Liver (tissue), 9 donors: ENCODE data around the gene DDX21. TPM values are rescaled to one million over a fixed set of nuclear protein-coding genes. Genes with fewer than 3 reads are reported as not detected.
A peak's percentile ranks its signal among the peaks of the same experiment; 100 is the strongest.

ENCODE experiments used
- DNase-seq: peaks from one replicate; pipeline ENCODE4 v3.0.0-alpha.2; 2017; ENCODE audit warnings: low spot score
- H3K27ac ChIP-seq, 2 donors: one replicate each; pipeline ENCODE4 v1.7.0; 2013; ENCODE audit warnings: inconsistent platforms in 2 of 2, low read length in 2 of 2, control low read depth in 1 of 2, low read depth in 1 of 2, mild to moderate bottlenecking in 1 of 2
- H3K27me3 ChIP-seq, 4 donors: one replicate each; pipeline versions ENCODE4 v1.6.1 to v1.7.0; 2013; ENCODE audit warnings: low read length in 3 of 4, inconsistent platforms in 1 of 4, mild to moderate bottlenecking in 1 of 4, moderate library complexity in 1 of 4; ENCODE audit not compliant: control insufficient read depth in 4 of 4, insufficient read depth in 4 of 4
- H3K36me3 ChIP-seq, 4 donors: one replicate each; pipeline versions ENCODE4 v1.6.1 to v1.7.0; 2013; ENCODE audit warnings: low read length in 3 of 4, mild to moderate bottlenecking in 3 of 4, low read depth in 1 of 4, moderate library complexity in 1 of 4; ENCODE audit not compliant: control insufficient read depth in 4 of 4, insufficient read depth in 3 of 4
- H3K4me1 ChIP-seq, 4 donors: one replicate each; pipeline versions ENCODE4 v1.6.1 to v1.7.0; 2013; ENCODE audit warnings: low read length in 3 of 4, mild to moderate bottlenecking in 3 of 4, moderate library complexity in 1 of 4; ENCODE audit not compliant: control insufficient read depth in 4 of 4, insufficient read depth in 4 of 4
- H3K4me3 ChIP-seq, 3 donors: one replicate each; pipeline versions ENCODE4 v1.6.1 to v1.7.0; 2013; ENCODE audit warnings: low read length in 3 of 3, control low read depth in 1 of 3, low read depth in 1 of 3, mild to moderate bottlenecking in 1 of 3
- H3K9ac ChIP-seq, 2 donors: one replicate each; pipeline ENCODE4 v1.7.0; 2013; ENCODE audit warnings: low read length in 2 of 2, mild to moderate bottlenecking in 2 of 2, moderate library complexity in 2 of 2, control low read depth in 1 of 2, low read depth in 1 of 2
- H3K9me3 ChIP-seq, 4 donors: one replicate each; pipeline versions ENCODE4 v1.6.1 to v1.7.0; 2013; ENCODE audit warnings: low read length in 3 of 4; ENCODE audit not compliant: control insufficient read depth in 4 of 4
- ATF3 ChIP-seq: IDR thresholded peaks from 2 replicates; pipeline ENCODE4 v1.6.1; 2016; ENCODE audit warnings: antibody characterized with exemption
- EGR1 ChIP-seq, 2 donors: IDR thresholded peaks; 2 replicates each; pipeline ENCODE4 v1.6.1; 2016 to 2018; ENCODE audit warnings: antibody characterized with exemption in 2 of 2, low read depth in 2 of 2
- FOXA1 ChIP-seq: IDR thresholded peaks from 2 replicates; pipeline ENCODE4 v1.6.1; 2016; ENCODE audit warnings: antibody characterized with exemption
- FOXA2 ChIP-seq: IDR thresholded peaks from 2 replicates; pipeline ENCODE4 v1.6.1; 2016; ENCODE audit warnings: antibody characterized with exemption
- GABPA ChIP-seq, 2 donors: IDR thresholded peaks in 1 of 2; conservative IDR thresholded peaks in 1 of 2; 2 replicates each; pipeline ENCODE4 v1.6.1; 2016; ENCODE audit warnings: antibody characterized with exemption in 2 of 2, mild to moderate bottlenecking in 1 of 2, moderate library complexity in 1 of 2
- HNF4A ChIP-seq, 2 donors: conservative IDR thresholded peaks; 2 replicates each; pipeline ENCODE4 v1.6.1; 2016; ENCODE audit warnings: antibody characterized with exemption in 2 of 2, mild to moderate bottlenecking in 2 of 2
- HNF4G ChIP-seq: IDR thresholded peaks from 2 replicates; pipeline ENCODE4 v1.6.1; 2016; ENCODE audit warnings: antibody characterized with exemption
- JUND ChIP-seq, 2 donors: IDR thresholded peaks; 2 replicates each; pipeline ENCODE4 v1.6.1; 2016; ENCODE audit warnings: antibody characterized with exemption in 2 of 2
- MAX ChIP-seq: IDR thresholded peaks from 2 replicates; pipeline ENCODE4 v1.6.1; 2016; ENCODE audit warnings: antibody characterized with exemption
- NR2F2 ChIP-seq: IDR thresholded peaks from 2 replicates; pipeline ENCODE4 v1.6.1; 2016; ENCODE audit warnings: antibody characterized with exemption
- RAD21 ChIP-seq, 2 donors: IDR thresholded peaks; 2 replicates each; pipeline ENCODE4 v1.6.1; 2016; ENCODE audit warnings: antibody characterized with exemption in 2 of 2, mild to moderate bottlenecking in 2 of 2
- RXRA ChIP-seq, 2 donors: IDR thresholded peaks; 2 replicates each; pipeline ENCODE4 v1.6.1; 2017 to 2018; ENCODE audit warnings: antibody characterized with exemption in 2 of 2, mild to moderate bottlenecking in 1 of 2
- SP1 ChIP-seq: IDR thresholded peaks from 2 replicates; pipeline ENCODE4 v1.6.1; 2018; ENCODE audit warnings: antibody characterized with exemption, mild to moderate bottlenecking
- TAF1 ChIP-seq: conservative IDR thresholded peaks from 2 replicates; pipeline ENCODE4 v1.6.1; 2016; ENCODE audit warnings: antibody characterized with exemption, mild to moderate bottlenecking
- YY1 ChIP-seq: IDR thresholded peaks from 2 replicates; pipeline ENCODE4 v1.6.1; 2016; ENCODE audit warnings: antibody characterized with exemption, mild to moderate bottlenecking
- WGBS: extraction: QIAGEN DNeasy Blood & Tissue Kit; methylation state at CpG from one replicate; pipeline ENCODE4 v1.1.7; 2013; 5-methylcytosine and 5-hydroxymethylcytosine counted together
- polyA plus RNA-seq, 2 donors: library from polyadenylated mRNA; stranded (reverse) in 1 of 2; unstranded in 1 of 2; fragments of 200-250 nt in 1 of 2; fragments of >200 nt in 1 of 2; fragmentation: Nextera tagmentation in 1 of 2; extraction: Ambion mirVana in 1 of 2; gene quantifications; one replicate each; pipeline versions ENCODE4 v1.2.1 to v1.2.3, GENCODE V29; 2013 to 2015
- total RNA-seq, 2 donors: library from RNA; depleted of rRNA; stranded (reverse); fragments of >200 nt; gene quantifications; one replicate each; pipeline ENCODE4 v1.2.3, GENCODE V29; 2014
- TF ChIP-seq, protein P1 (sequence below): IDR thresholded peaks from 2 replicates; pipeline ENCODE4 v1.6.1; 2016; ENCODE audit warnings: antibody characterized with exemption
- TF ChIP-seq, protein P2 (sequence below): fragments of 150-350 bp; IDR thresholded peaks from 2 replicates; pipeline ENCODE4 v1.5.1; 2017; ENCODE audit warnings: improper control_type of control experiment, low read depth, low read length; ENCODE audit not compliant: missing input control
- TF ChIP-seq, protein P3 (sequence below): IDR thresholded peaks from 2 replicates; pipeline ENCODE4 v1.6.1; 2016; ENCODE audit warnings: antibody characterized with exemption, mild to moderate bottlenecking
- donor health status: healthy.
- donor health status: healthy.
- donor health status: healthy.
- donor health status: healthy.
- donor health status: healthy.

Gene DDX21
- total and polyA plus RNA-seq, 4 donors: 13.9 to 38.4 (median 26.2) TPM

- 92% methylated on average over 3 of the region's 3 CpGs for WGBS
These were observed 51.3 kb downstream of the DDX21 start for GRCh38 chr10:69007260-69007659.

GRCh38 chr10:69009360-69009759 lies 53.4 kb downstream of the DDX21 start:
- H3K9me3 ChIP-seq: no peaks in the 10 kb centered on the region
- no peak overlapping the region for H3K4me3 ChIP-seq
- TF ChIP-seq SP1: no peak
- TF ChIP-seq, protein P1, sequence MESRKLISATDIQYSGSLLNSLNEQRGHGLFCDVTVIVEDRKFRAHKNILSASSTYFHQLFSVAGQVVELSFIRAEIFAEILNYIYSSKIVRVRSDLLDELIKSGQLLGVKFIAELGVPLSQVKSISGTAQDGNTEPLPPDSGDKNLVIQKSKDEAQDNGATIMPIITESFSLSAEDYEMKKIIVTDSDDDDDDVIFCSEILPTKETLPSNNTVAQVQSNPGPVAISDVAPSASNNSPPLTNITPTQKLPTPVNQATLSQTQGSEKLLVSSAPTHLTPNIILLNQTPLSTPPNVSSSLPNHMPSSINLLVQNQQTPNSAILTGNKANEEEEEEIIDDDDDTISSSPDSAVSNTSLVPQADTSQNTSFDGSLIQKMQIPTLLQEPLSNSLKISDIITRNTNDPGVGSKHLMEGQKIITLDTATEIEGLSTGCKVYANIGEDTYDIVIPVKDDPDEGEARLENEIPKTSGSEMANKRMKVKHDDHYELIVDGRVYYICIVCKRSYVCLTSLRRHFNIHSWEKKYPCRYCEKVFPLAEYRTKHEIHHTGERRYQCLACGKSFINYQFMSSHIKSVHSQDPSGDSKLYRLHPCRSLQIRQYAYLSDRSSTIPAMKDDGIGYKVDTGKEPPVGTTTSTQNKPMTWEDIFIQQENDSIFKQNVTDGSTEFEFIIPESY: no peak
- TF ChIP-seq HNF4A (conservative IDR thresholded peaks at IDR 0.05): no peak
- TF ChIP-seq RXRA (IDR thresholded peaks at IDR 0.05): no peak
- TF ChIP-seq RAD21 (IDR thresholded peaks at IDR 0.05): no peak
- TF ChIP-seq FOXA1: no peak
- no peak for TF ChIP-seq GABPA (IDR thresholded peaks at IDR 0.05 in 1 of 2, conservative IDR thresholded peaks at IDR 0.05 in 1 of 2)
- TF ChIP-seq, protein P2, sequence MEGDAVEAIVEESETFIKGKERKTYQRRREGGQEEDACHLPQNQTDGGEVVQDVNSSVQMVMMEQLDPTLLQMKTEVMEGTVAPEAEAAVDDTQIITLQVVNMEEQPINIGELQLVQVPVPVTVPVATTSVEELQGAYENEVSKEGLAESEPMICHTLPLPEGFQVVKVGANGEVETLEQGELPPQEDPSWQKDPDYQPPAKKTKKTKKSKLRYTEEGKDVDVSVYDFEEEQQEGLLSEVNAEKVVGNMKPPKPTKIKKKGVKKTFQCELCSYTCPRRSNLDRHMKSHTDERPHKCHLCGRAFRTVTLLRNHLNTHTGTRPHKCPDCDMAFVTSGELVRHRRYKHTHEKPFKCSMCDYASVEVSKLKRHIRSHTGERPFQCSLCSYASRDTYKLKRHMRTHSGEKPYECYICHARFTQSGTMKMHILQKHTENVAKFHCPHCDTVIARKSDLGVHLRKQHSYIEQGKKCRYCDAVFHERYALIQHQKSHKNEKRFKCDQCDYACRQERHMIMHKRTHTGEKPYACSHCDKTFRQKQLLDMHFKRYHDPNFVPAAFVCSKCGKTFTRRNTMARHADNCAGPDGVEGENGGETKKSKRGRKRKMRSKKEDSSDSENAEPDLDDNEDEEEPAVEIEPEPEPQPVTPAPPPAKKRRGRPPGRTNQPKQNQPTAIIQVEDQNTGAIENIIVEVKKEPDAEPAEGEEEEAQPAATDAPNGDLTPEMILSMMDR: no peak
- TF ChIP-seq YY1: no peak
- no peak for TF ChIP-seq ATF3
- TF ChIP-seq EGR1 (IDR thresholded peaks at IDR 0.05; ENCODE audit: low read depth in 2 of 2): no peak
- TF ChIP-seq, protein P3, sequence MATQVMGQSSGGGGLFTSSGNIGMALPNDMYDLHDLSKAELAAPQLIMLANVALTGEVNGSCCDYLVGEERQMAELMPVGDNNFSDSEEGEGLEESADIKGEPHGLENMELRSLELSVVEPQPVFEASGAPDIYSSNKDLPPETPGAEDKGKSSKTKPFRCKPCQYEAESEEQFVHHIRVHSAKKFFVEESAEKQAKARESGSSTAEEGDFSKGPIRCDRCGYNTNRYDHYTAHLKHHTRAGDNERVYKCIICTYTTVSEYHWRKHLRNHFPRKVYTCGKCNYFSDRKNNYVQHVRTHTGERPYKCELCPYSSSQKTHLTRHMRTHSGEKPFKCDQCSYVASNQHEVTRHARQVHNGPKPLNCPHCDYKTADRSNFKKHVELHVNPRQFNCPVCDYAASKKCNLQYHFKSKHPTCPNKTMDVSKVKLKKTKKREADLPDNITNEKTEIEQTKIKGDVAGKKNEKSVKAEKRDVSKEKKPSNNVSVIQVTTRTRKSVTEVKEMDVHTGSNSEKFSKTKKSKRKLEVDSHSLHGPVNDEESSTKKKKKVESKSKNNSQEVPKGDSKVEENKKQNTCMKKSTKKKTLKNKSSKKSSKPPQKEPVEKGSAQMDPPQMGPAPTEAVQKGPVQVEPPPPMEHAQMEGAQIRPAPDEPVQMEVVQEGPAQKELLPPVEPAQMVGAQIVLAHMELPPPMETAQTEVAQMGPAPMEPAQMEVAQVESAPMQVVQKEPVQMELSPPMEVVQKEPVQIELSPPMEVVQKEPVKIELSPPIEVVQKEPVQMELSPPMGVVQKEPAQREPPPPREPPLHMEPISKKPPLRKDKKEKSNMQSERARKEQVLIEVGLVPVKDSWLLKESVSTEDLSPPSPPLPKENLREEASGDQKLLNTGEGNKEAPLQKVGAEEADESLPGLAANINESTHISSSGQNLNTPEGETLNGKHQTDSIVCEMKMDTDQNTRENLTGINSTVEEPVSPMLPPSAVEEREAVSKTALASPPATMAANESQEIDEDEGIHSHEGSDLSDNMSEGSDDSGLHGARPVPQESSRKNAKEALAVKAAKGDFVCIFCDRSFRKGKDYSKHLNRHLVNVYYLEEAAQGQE: no peak
- TF ChIP-seq FOXA2: no peak
- TF ChIP-seq MAX: no peak
- TF ChIP-seq NR2F2: no peak
- TF ChIP-seq JUND (IDR thresholded peaks at IDR 0.05): no peak
- TF ChIP-seq TAF1: no peak
- TF ChIP-seq HNF4G: no peak
- DNase-seq: no peak
- no peaks in the 10 kb centered on the region for H3K4me1 ChIP-seq
- no peak overlapping the region for H3K27ac ChIP-seq
- no peak overlapping the region for H3K9ac ChIP-seq
- 82% methylated on average over 2 of the region's 2 CpGs for WGBS
- peaks cover 0 to 20% (median 9%) of the 10 kb centered on the region in 4 donors for H3K36me3 ChIP-seq
- no peaks in the 10 kb centered on the region for H3K27me3 ChIP-seq

More at GRCh38 chr10:69007260-69007659, 51.3 kb downstream of the DDX21 start:
- Histone ChIP-seq H3K9ac (no peak overlapping the region), H3K4me1 (no peaks in the 10 kb centered on the region), H3K9me3 (no peaks in the 10 kb centered on the region), H3K27ac (no peak overlapping the region), H3K36me3 (peaks cover 0 to 11% (median 4%) of the 10 kb centered on the region in 4 donors), H3K4me3 (no peak overlapping the region), H3K27me3 (no peaks in the 10 kb centered on the region)
- DNase-seq: no peak
- no peak for TF ChIP-seq YY1
- peak in 1 of 2 donors; percentile 20 for TF ChIP-seq RAD21 (IDR thresholded peaks at IDR 0.05)
